ENCODE measurements around the gene MSH5.

GRCh38 chr6:31752739-31753319 lies 13.0 kb downstream of the MSH5 start:
- no peak for TF ChIP-seq CTCF (IDR thresholded peaks at IDR 0.05)
- TF ChIP-seq ZFX (IDR thresholded peaks at IDR 0.05; ENCODE audit: borderline replicate concordance) = no peak
